ENCODE measurements around the gene ENPP1. TPM values are rescaled to one million over a fixed set of nuclear protein-coding genes. Genes with fewer than 3 reads are reported as not detected.
"Not testable (repeated sequence)": the region's sequence is repeated elsewhere in the genome, so short reads cannot be mapped to it uniquely, and the experiment has no call there.

Gene ENPP1
- polyA plus RNA-seq, 10 donors, result 10.7 to 22.5 (median 15.7) TPM

- DNase-seq, result peak; percentile 75 to 87 (median 77)
Measured at GRCh38 chr6:131914967-131915751, 107.3 kb downstream of the ENPP1 start.

- not testable (repeated sequence) for DNase-seq
Measured at GRCh38 chr6:131916091-131916796, 108.4 kb downstream of the ENPP1 start.

- DNase-seq, result no peak
Measured at GRCh38 chr6:131916847-131917246, 109.0 kb downstream of the ENPP1 start.

- no peak for DNase-seq
Measured at GRCh38 chr6:131917318-131917717, 109.5 kb downstream of the ENPP1 start.

- no peak for DNase-seq
Measured at GRCh38 chr6:131917763-131918649, 110.2 kb downstream of the ENPP1 start.

- no peak for DNase-seq
Measured at GRCh38 chr6:131918650-131919355, 111.0 kb downstream of the ENPP1 start.

GRCh38 chr6:131920656-131921055 is 112.8 kb downstream of the ENPP1 start:
- DNase-seq, result no peak

- no peak for DNase-seq
Measured at GRCh38 chr6:131923356-131923755, 115.5 kb downstream of the ENPP1 start.

- DNase-seq, result peak in 1 of 3 donors; percentile 73
Measured at GRCh38 chr6:131924881-131925474, 117.2 kb downstream of the ENPP1 start.

GRCh38 chr6:131929264-131929663 is 121.4 kb downstream of the ENPP1 start:
- DNase-seq, result no peak

- no peak for DNase-seq
Measured at GRCh38 chr6:131929976-131930375, 122.2 kb downstream of the ENPP1 start.

- DNase-seq, result no peak
Measured at GRCh38 chr6:131931063-131931750, 123.4 kb downstream of the ENPP1 start.

- DNase-seq, result no peak
Measured at GRCh38 chr6:131936156-131936555, 128.3 kb downstream of the ENPP1 start.

- peak in 2 of 3 donors; percentile 71 to 85 for DNase-seq
Measured at GRCh38 chr6:131937226-131937625, 129.4 kb downstream of the ENPP1 start.

GRCh38 chr6:131937703-131938631 is 130.1 kb downstream of the ENPP1 start:
- peak; percentile 65 to 79 (median 78) for DNase-seq
